Rectal smooth muscle tissue (tissue), 1 donor: ENCODE results near the gene PRKCD.
"Not testable (repeated sequence)": the region's sequence is repeated elsewhere in the genome, so short reads cannot be mapped to it uniquely, and the experiment has no call there.

Experiments
- H3K27ac ChIP-seq: one replicate; pipeline ENCODE4 v1.7.0; 2013; ENCODE audit warnings: low read depth, low read length, inconsistent platforms
- H3K27me3 ChIP-seq: one replicate; pipeline ENCODE4 v1.7.0; 2013; ENCODE audit warnings: low read length; ENCODE audit not compliant: control insufficient read depth, insufficient read depth
- H3K36me3 ChIP-seq: one replicate; pipeline ENCODE4 v1.7.0; 2013; ENCODE audit warnings: low read length; ENCODE audit not compliant: control insufficient read depth, insufficient read depth
- H3K4me1 ChIP-seq: one replicate; pipeline ENCODE4 v1.7.0; 2013; ENCODE audit warnings: low read length; ENCODE audit not compliant: control insufficient read depth, insufficient read depth
- H3K4me3 ChIP-seq: one replicate; pipeline ENCODE4 v1.7.0; 2013; ENCODE audit warnings: low read length
- H3K9ac ChIP-seq: one replicate; pipeline ENCODE4 v1.7.0; 2013; ENCODE audit warnings: low read length

Gene PRKCD

GRCh38 chr3:53144862-53145712 lies 15.9 kb upstream of the PRKCD start:
- H3K36me3 ChIP-seq, result no peaks in the 10 kb centered on the region
- no peaks in the 10 kb centered on the region for H3K4me1 ChIP-seq
- no peak overlapping the region for H3K9ac ChIP-seq
- H3K27me3 ChIP-seq, result no peaks in the 10 kb centered on the region
- no peak overlapping the region for H3K27ac ChIP-seq
- H3K4me3 ChIP-seq, result no peak overlapping the region

GRCh38 chr3:53145713-53146080 lies 15.3 kb upstream of the PRKCD start:
- no peak overlapping the region for H3K9ac ChIP-seq

GRCh38 chr3:53146319-53146891 lies 14.6 kb upstream of the PRKCD start:
- Histone ChIP-seq H3K36me3 (no peaks in the 10 kb centered on the region), H3K27ac (no peak overlapping the region), H3K27me3 (no peaks in the 10 kb centered on the region), H3K9ac (no peak overlapping the region), H3K4me3 (no peak overlapping the region), H3K4me1 (no peaks in the 10 kb centered on the region)

More at GRCh38 chr3:53145713-53146080, 15.3 kb upstream of the PRKCD start:
- no peak overlapping the region for H3K4me3 ChIP-seq
- H3K4me1 ChIP-seq, result no peaks in the 10 kb centered on the region
- no peak overlapping the region for H3K27ac ChIP-seq
- H3K27me3 ChIP-seq, result no peaks in the 10 kb centered on the region
- H3K36me3 ChIP-seq, result no peaks in the 10 kb centered on the region

GRCh38 chr3:53147151-53147902 lies 13.7 kb upstream of the PRKCD start:
- H3K27ac ChIP-seq, result no peak overlapping the region
- H3K4me1 ChIP-seq, result no peaks in the 10 kb centered on the region
- no peaks in the 10 kb centered on the region for H3K36me3 ChIP-seq
- H3K27me3 ChIP-seq, result no peaks in the 10 kb centered on the region
- no peak overlapping the region for H3K9ac ChIP-seq
- H3K4me3 ChIP-seq, result no peak overlapping the region

- Histone ChIP-seq H3K36me3 (no peaks in the 10 kb centered on the region), H3K9ac (no peak overlapping the region), H3K4me3 (no peak overlapping the region), H3K27ac (no peak overlapping the region), H3K27me3 (no peaks in the 10 kb centered on the region), H3K4me1 (no peaks in the 10 kb centered on the region)
Observed at GRCh38 chr3:53147903-53148400, 13.1 kb upstream of the PRKCD start.

GRCh38 chr3:53149006-53149690 lies 11.9 kb upstream of the PRKCD start:
- Histone ChIP-seq H3K27ac (no peak overlapping the region), H3K36me3 (no peaks in the 10 kb centered on the region), H3K27me3 (no peaks in the 10 kb centered on the region), H3K9ac (no peak overlapping the region), H3K4me3 (no peak overlapping the region), H3K4me1 (no peaks in the 10 kb centered on the region)

GRCh38 chr3:53149699-53150098 lies 11.3 kb upstream of the PRKCD start:
- Histone ChIP-seq H3K4me1 (no peaks in the 10 kb centered on the region), H3K27me3 (no peaks in the 10 kb centered on the region), H3K9ac (no peak overlapping the region), H3K4me3 (no peak overlapping the region), H3K27ac (no peak overlapping the region), H3K36me3 (no peaks in the 10 kb centered on the region)

- no peak overlapping the region for H3K4me3 ChIP-seq
- no peaks in the 10 kb centered on the region for H3K36me3 ChIP-seq
- no peak overlapping the region for H3K9ac ChIP-seq
- no peak overlapping the region for H3K27ac ChIP-seq
- H3K4me1 ChIP-seq, result no peaks in the 10 kb centered on the region
- no peaks in the 10 kb centered on the region for H3K27me3 ChIP-seq
Observed at GRCh38 chr3:53150247-53151085, 10.5 kb upstream of the PRKCD start.

- not testable (repeated sequence) for H3K4me3 ChIP-seq, H3K27me3 ChIP-seq, H3K4me1 ChIP-seq, H3K36me3 ChIP-seq, H3K27ac ChIP-seq, H3K9ac ChIP-seq
Observed at GRCh38 chr3:53151086-53151438, 9.9 kb upstream of the PRKCD start.

- H3K4me1 ChIP-seq, result no peaks in the 10 kb centered on the region
Observed at GRCh38 chr3:53151465-53151864, 9.5 kb upstream of the PRKCD start.

GRCh38 chr3:53151870-53152660 lies 8.9 kb upstream of the PRKCD start:
- Histone ChIP-seq H3K9ac (no peak overlapping the region), H3K4me1 (no peaks in the 10 kb centered on the region), H3K36me3 (no peaks in the 10 kb centered on the region), H3K4me3 (no peak overlapping the region), H3K27ac (no peak overlapping the region), H3K27me3 (peaks cover 5% of the 10 kb centered on the region)

More at GRCh38 chr3:53151465-53151864, 9.5 kb upstream of the PRKCD start:
- no peak overlapping the region for H3K9ac ChIP-seq
- H3K36me3 ChIP-seq, result no peaks in the 10 kb centered on the region
- no peak overlapping the region for H3K4me3 ChIP-seq
- H3K27ac ChIP-seq, result no peak overlapping the region
- no peaks in the 10 kb centered on the region for H3K27me3 ChIP-seq
